Osteocyte (in vitro differentiated cells): ENCODE measurements around the gene DNAH7. TPM values are rescaled to one million over a fixed set of nuclear protein-coding genes. Genes with fewer than 3 reads are reported as not detected.
A peak's percentile ranks its signal among the peaks of the same experiment; 100 is the strongest.

ENCODE experiments used
- DNase-seq: peaks from one replicate; pipeline ENCODE4 v3.0.0; 2021; ENCODE audit warnings: mixed read lengths; ENCODE audit not compliant: unreplicated experiment; ENCODE audit errors: extremely low spot score
- H3K27ac Mint-ChIP-seq: one replicate; pipeline ENCODE4 v1.8.0; 2021; ENCODE audit warnings: mild to moderate bottlenecking, mixed read lengths; ENCODE audit not compliant: unreplicated experiment
- H3K27me3 Mint-ChIP-seq: one replicate; pipeline ENCODE4 v1.8.0; 2021; ENCODE audit warnings: mixed read lengths; ENCODE audit not compliant: unreplicated experiment
- H3K36me3 Mint-ChIP-seq: one replicate; pipeline ENCODE4 v1.8.0; 2021; ENCODE audit warnings: mixed read lengths; ENCODE audit not compliant: unreplicated experiment
- H3K4me1 Mint-ChIP-seq: one replicate; pipeline ENCODE4 v1.8.0; 2021; ENCODE audit warnings: mixed read lengths; ENCODE audit not compliant: unreplicated experiment
- H3K4me3 Mint-ChIP-seq: one replicate; pipeline ENCODE4 v1.8.0; 2021; ENCODE audit warnings: mild to moderate bottlenecking, moderate library complexity, mixed read lengths; ENCODE audit not compliant: unreplicated experiment
- H3K9me3 Mint-ChIP-seq: one replicate; pipeline ENCODE4 v1.8.0; 2021; ENCODE audit warnings: mixed read lengths; ENCODE audit not compliant: unreplicated experiment
- CTCF ChIP-seq: fragments of 200-600 bp; sonication (generic); IDR thresholded peaks from 2 replicates; pipeline ENCODE4 v1.5.0; 2021; ENCODE audit warnings: antibody characterized with exemption, mild to moderate bottlenecking, moderate library complexity
- total RNA-seq: library from RNA; stranded (reverse); gene quantifications from 2 replicates; pipeline ENCODE4 v1.2.1, GENCODE V29; 2021

Gene DNAH7
- total RNA-seq, 1 donor from 2014 or later: 0.43 TPM

DNA sequence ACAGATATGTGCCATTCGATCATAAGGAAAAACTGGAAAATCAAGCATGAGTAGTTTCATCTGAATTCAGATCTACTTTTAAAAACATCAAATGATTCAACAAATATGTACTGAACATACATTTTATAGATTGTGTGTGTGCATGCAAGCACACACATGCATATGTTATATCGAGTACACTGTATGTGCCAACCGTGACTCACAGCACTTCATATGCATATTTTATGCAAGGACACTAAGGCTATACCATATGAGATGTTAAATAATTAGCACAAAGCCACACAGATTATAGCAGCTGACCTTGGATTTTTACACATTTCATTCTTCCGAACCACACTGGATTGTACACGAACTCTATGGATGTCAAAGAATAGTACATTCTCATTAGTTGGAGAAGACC lies 161.2 kb downstream of the DNAH7 start:
- Mint-ChIP-seq H3K36me3 (no peaks in the 10 kb centered on the region), H3K4me1 (no peaks in the 10 kb centered on the region)
- TF ChIP-seq CTCF: no peak

GRCh38 chr2:195903956-195904355 lies 164.7 kb downstream of the DNAH7 start:
- TF ChIP-seq CTCF: no peak
- Mint-ChIP-seq H3K27ac (no peak overlapping the region), H3K4me1 (peaks cover 1% of the 10 kb centered on the region), H3K4me3 (no peak overlapping the region), H3K27me3 (peaks cover 47% of the 10 kb centered on the region), H3K36me3 (no peaks in the 10 kb centered on the region), H3K9me3 (peaks cover 3% of the 10 kb centered on the region)
- no peak for DNase-seq

More for the DNA sequence above, 161.2 kb downstream of the DNAH7 start:
- H3K27ac Mint-ChIP-seq: no peak overlapping the region
- peaks cover 3% of the 10 kb centered on the region for H3K9me3 Mint-ChIP-seq
- H3K4me3 Mint-ChIP-seq: no peak overlapping the region
- DNase-seq: no peak
- peaks cover 60% of the 10 kb centered on the region for H3K27me3 Mint-ChIP-seq

GRCh38 chr2:195902857-195903256 lies 165.8 kb downstream of the DNAH7 start:
- H3K9me3 Mint-ChIP-seq: no peaks in the 10 kb centered on the region
- no peaks in the 10 kb centered on the region for H3K36me3 Mint-ChIP-seq
- H3K4me1 Mint-ChIP-seq: peaks cover 11% of the 10 kb centered on the region
- H3K4me3 Mint-ChIP-seq: no peak overlapping the region
- no peak for DNase-seq
- H3K27ac Mint-ChIP-seq: no peak overlapping the region
- TF ChIP-seq CTCF: no peak
- H3K27me3 Mint-ChIP-seq: peaks cover 43% of the 10 kb centered on the region

DNA sequence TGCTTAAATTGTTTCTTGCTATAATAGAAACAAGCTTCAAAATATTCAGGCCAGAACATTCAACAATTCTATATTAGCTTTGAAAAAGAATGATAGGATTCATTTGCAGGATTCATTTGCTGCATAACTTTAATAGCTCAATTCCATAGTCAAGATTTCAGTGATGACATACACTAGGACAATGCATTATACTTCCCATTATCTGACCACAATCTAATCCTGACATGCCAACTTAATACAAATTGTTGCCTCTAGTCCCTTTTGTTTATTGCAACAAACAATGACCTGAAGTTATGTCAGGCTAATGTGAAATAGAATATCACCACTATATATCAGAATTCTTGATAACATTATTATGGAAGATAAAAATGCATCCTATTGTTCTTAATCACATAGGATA lies 169.4 kb downstream of the DNAH7 start:
- Mint-ChIP-seq H3K36me3 (no peaks in the 10 kb centered on the region), H3K27ac (peak overlapping the region; percentile 53), H3K4me3 (no peak overlapping the region), H3K9me3 (no peaks in the 10 kb centered on the region), H3K4me1 (peaks cover 11% of the 10 kb centered on the region), H3K27me3 (peaks cover 38% of the 10 kb centered on the region)
- no peak for DNase-seq
- TF ChIP-seq CTCF: no peak

DNA sequence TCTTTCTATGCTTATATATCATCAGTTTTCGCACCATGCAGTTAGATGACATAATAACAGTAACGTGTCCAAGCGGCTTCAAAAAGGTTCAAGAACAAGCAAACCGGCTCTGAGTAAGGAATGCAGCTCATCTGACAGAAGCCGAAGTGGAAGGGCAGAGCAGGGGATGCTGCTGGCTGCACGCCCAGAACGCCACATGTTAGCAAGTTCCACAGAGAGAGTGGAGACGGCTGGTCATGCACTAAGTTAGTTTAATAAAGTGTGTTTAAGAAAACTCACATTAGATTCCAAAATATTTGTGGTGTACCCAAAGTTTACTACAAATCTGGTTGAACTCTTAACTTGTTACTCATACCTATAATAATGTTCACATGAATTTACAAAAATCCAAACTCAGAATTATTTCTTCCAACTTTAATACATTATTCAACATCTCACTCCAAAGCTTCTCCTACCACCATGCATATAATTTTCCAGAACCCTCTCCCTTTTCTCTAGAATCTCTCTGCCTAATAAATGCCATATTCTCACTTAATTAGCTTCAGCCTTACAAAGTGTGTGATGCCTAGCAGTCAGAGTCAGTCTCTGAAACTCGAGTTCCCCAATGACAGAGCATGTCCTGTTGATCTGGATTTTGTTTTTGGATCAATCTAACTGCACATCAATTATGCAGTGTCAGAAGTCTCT lies 170.0 kb downstream of the DNAH7 start:
- no peak overlapping the region for H3K4me3 Mint-ChIP-seq
- peaks cover 32% of the 10 kb centered on the region for H3K27me3 Mint-ChIP-seq

More for the DNA sequence above, 170.0 kb downstream of the DNAH7 start:
- Mint-ChIP-seq H3K9me3 (no peaks in the 10 kb centered on the region), H3K36me3 (no peaks in the 10 kb centered on the region), H3K27ac (peak overlapping the region; percentile 53), H3K4me1 (peaks cover 11% of the 10 kb centered on the region)
- TF ChIP-seq CTCF: no peak
- peak; percentile 89 for DNase-seq
